GM12891 (cell line): ENCODE measurements around the gene PRICKLE1.

ENCODE experiments used
- DNase-seq: peaks from one replicate; pipeline ENCODE4 v3.0.0; 2011; ENCODE audit warnings: low spot score; ENCODE audit not compliant: insufficient read length
- FAIRE-seq: peaks from 2 replicates; lab custom pipeline; 2011; peaks lifted over from hg19 to GRCh38; lab: Jason Lieb, UNC
- PAX5 ChIP-seq: IDR thresholded peaks from 2 replicates; pipeline ENCODE4 v1.6.1; 2011; ENCODE audit warnings: low read length, moderate library complexity, mild to moderate bottlenecking; ENCODE audit not compliant: insufficient read depth, severe bottlenecking
- POLR2A ChIP-seq: IDR thresholded peaks from 2 replicates; pipeline ENCODE4 v1.6.1; 2011; ENCODE audit warnings: low read depth, low read length, control low read depth
- POLR2AphosphoS5 ChIP-seq: IDR thresholded peaks from 2 replicates; pipeline ENCODE4 v1.6.1; 2011; ENCODE audit warnings: low read depth, low read length, control low read depth
- POU2F2 ChIP-seq: IDR thresholded peaks from 2 replicates; pipeline ENCODE4 v1.6.1; 2011; ENCODE audit warnings: low read depth, mild to moderate bottlenecking, control low read depth, low read length, moderate library complexity
- SPI1 ChIP-seq: IDR thresholded peaks from 2 replicates; pipeline ENCODE4 v1.6.1; 2011; ENCODE audit warnings: low read depth, low read length, control low read depth
- TAF1 ChIP-seq: IDR thresholded peaks from 2 replicates; pipeline ENCODE4 v1.6.1; 2011; ENCODE audit warnings: low read depth, low read length, control low read depth

PRICKLE1 gene

DNA sequence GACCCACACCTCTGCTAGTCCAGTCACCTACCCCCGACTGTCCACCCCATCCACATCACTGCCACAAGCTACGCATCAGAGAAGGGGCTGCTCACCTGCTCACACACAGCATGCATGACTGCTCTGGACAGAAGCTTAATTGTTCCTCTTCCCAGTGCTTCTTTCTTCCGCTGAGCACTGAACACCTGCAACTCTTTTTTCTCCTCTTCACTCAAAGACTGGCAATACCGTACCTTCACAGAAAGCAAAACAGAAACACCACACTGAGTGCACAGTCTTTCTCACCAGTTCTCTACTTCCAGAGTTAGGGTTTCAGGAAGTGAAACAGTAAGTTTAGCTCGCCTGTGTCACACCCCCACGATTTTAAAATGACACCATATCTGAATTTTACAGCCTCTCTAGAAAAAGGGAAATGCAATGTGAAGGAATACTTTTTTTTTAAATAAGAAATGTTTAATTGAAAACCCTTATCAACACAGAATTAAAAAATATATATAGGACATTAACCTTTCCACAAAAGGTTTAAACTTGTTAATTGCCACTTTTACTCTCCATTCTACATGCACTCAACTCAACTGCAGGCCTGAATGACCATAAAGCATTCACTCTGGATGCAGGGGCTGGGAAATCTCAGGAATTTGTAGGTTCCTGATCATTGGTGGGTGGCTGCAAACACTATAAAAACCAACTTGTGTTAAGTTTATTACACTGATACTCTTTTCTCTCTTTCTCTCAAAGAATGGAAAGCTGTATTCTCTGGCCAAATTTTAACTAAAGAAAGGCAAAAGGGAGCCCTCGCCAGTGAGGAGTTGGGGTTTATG lies 120.0 kb downstream of the PRICKLE1 start:
- DNase-seq = peak; percentile 40
- TF ChIP-seq POLR2A (no peak), TAF1 (no peak), SPI1 (peak; percentile 97), PAX5 (peak; percentile 76), POU2F2 (peak; percentile 36; the same call in 1 of the 2 replicates), POLR2AphosphoS5 (no peak)

GRCh38 chr12:42468921-42469320 lies 120.6 kb downstream of the PRICKLE1 start:
- DNase-seq (no peak), FAIRE-seq (no peak)
- TF ChIP-seq POLR2A (no peak), POLR2AphosphoS5 (no peak), TAF1 (no peak), SPI1 (no peak), PAX5 (no peak), POU2F2 (no peak)

More for the DNA sequence above, 120.0 kb downstream of the PRICKLE1 start:
- peak; percentile 97 for FAIRE-seq

- TF ChIP-seq SPI1 (no peak), POLR2A (no peak), TAF1 (no peak)
- FAIRE-seq (peak; percentile 76), DNase-seq (no peak)
Measured at GRCh38 chr12:42468341-42468821, 121.2 kb downstream of the PRICKLE1 start.

GRCh38 chr12:42463671-42464070 lies 125.9 kb downstream of the PRICKLE1 start:
- no peak for DNase-seq
- TF ChIP-seq POLR2AphosphoS5 = no peak
- FAIRE-seq = no peak

DNA sequence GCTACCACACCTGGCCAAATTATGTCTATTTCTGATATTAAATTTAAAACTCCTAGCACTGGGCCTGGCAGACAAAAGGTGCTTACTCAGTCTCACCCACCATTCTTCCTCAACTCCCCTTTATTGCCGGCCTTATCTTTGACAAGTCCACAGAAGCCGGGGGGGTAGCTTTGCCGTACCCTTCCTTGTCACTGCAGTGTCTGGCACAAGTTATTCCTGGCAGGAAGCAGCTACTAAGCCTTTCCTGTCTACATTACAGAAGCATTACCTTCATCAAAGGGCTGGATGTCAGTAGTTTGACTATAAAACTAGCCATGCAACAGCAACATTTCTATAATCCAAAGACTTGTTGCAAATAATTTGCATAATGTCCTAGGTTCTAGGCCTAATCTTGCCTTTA lies 127.1 kb downstream of the PRICKLE1 start:
- TF ChIP-seq POU2F2 (no peak), POLR2A (no peak), SPI1 (no peak), PAX5 (no peak), POLR2AphosphoS5 (no peak), TAF1 (no peak)
- FAIRE-seq = no peak

GRCh38 chr12:42459336-42459847 lies 130.2 kb downstream of the PRICKLE1 start:
- TF ChIP-seq POU2F2 (no peak), POLR2A (no peak), SPI1 (no peak), PAX5 (no peak), TAF1 (no peak), POLR2AphosphoS5 (no peak)
- no peak for FAIRE-seq
- DNase-seq = no peak

More for the DNA sequence above, 127.1 kb downstream of the PRICKLE1 start:
- no peak for DNase-seq

- DNase-seq = no peak
- TF ChIP-seq PAX5 = no peak
- FAIRE-seq = no peak
Measured at GRCh38 chr12:42458575-42458974, 131.0 kb downstream of the PRICKLE1 start.

- TF ChIP-seq TAF1 (no peak), SPI1 (no peak), PAX5 (no peak), POU2F2 (no peak), POLR2A (no peak), POLR2AphosphoS5 (no peak)
- FAIRE-seq (peak; percentile 45), DNase-seq (no peak)
Measured at GRCh38 chr12:42450248-42450647, 139.3 kb downstream of the PRICKLE1 start.

- DNase-seq (no peak), FAIRE-seq (no peak)
- no peak for TF ChIP-seq TAF1
- no peak for TF ChIP-seq PAX5
- TF ChIP-seq SPI1 = no peak
- TF ChIP-seq POU2F2 = no peak
- no peak for TF ChIP-seq POLR2A
- TF ChIP-seq POLR2AphosphoS5 = no peak
Measured at GRCh38 chr12:42448841-42449240, 140.7 kb downstream of the PRICKLE1 start.

DNA sequence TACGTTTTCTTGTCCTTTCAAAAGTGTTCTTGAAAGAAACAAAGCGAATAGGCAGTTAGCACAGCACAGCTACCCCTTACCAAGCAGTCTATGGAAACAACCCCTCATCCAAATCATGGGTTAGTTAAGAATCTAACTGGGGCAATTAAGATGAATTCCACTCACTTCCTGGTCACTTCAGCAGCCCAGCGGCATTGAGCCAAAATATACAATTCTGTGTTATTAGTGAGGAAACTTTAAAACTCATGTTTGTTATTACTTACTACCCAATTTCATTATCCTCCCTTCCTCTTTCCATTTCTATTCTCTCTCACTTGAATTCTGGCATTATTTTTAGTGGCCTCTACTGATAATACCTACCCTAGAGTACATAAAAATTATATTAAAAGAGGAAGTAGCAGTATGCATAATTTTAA lies 142.2 kb downstream of the PRICKLE1 start:
- TF ChIP-seq TAF1 = no peak
- no peak for TF ChIP-seq SPI1
- TF ChIP-seq POU2F2 = no peak
- TF ChIP-seq POLR2AphosphoS5 = no peak
- no peak for TF ChIP-seq PAX5
- no peak for TF ChIP-seq POLR2A
- DNase-seq (no peak), FAIRE-seq (no peak)
